ENCODE results near the gene NIPBL. TPM values are rescaled to one million over a fixed set of nuclear protein-coding genes. Genes with fewer than 3 reads are reported as not detected.

The NIPBL gene
- total and polyA plus RNA-seq, 2 experiments from 2014 or later = 18.5 to 35.0 TPM

DNA sequence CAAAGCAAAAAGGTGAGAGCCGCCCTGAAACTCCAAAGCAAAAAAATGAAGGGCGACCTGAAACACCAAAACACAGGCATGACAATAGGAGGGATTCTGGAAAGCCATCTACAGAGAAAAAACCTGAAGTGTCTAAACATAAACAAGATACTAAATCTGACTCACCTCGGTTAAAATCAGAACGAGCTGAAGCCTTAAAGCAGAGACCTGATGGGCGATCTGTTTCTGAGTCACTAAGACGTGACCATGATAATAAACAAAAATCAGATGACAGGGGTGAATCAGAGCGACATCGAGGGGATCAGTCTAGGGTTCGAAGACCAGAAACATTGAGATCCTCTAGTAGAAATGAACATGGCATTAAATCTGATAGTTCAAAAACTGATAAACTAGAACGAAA is 108.8 kb downstream of the NIPBL start:
- WGBS (ENCODE audit: low lambda C conversion rate, missing lambda C conversion rate) = 92% methylated on average over 10 of the region's 10 CpGs
- no peaks in the 10 kb centered on the region for H3K4me1 ChIP-seq (ENCODE audit: insufficient read depth)
- peaks cover 69% of the 10 kb centered on the region for H3K79me2 ChIP-seq
- H2AFZ ChIP-seq = no peak overlapping the region
- TF ChIP-seq EZH2phosphoT487 (IDR thresholded peaks at IDR 0.05; ENCODE audit: low read depth, severe bottlenecking, unreplicated experiment) (no peak), EZH2 (IDR thresholded peaks at IDR 0.05; ENCODE audit: borderline replicate concordance) (no peak)
- TF ChIP-seq, protein P1, sequence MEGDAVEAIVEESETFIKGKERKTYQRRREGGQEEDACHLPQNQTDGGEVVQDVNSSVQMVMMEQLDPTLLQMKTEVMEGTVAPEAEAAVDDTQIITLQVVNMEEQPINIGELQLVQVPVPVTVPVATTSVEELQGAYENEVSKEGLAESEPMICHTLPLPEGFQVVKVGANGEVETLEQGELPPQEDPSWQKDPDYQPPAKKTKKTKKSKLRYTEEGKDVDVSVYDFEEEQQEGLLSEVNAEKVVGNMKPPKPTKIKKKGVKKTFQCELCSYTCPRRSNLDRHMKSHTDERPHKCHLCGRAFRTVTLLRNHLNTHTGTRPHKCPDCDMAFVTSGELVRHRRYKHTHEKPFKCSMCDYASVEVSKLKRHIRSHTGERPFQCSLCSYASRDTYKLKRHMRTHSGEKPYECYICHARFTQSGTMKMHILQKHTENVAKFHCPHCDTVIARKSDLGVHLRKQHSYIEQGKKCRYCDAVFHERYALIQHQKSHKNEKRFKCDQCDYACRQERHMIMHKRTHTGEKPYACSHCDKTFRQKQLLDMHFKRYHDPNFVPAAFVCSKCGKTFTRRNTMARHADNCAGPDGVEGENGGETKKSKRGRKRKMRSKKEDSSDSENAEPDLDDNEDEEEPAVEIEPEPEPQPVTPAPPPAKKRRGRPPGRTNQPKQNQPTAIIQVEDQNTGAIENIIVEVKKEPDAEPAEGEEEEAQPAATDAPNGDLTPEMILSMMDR (IDR thresholded peaks at IDR 0.05; ENCODE audit: poor library complexity) = no peak
- H3K27me3 ChIP-seq = no peaks in the 10 kb centered on the region
- no peak overlapping the region for H3K27ac ChIP-seq
- no peaks in the 10 kb centered on the region for H3K9me3 ChIP-seq (ENCODE audit: low read depth)
- no peaks in the 10 kb centered on the region for H3K36me3 ChIP-seq (replicated peaks; ENCODE audit: insufficient read depth, low read depth)
- no peak for DNase-seq (ENCODE audit: low spot score)
- no peaks in the 10 kb centered on the region for H3K9me2 ChIP-seq (replicated peaks; ENCODE audit: insufficient read depth)
- peaks cover 5% of the 10 kb centered on the region for H4K20me1 ChIP-seq (ENCODE audit: insufficient read depth, poor library complexity, severe bottlenecking)
- no peak overlapping the region for H3K4me2 ChIP-seq
- H3K4me3 ChIP-seq = no peak overlapping the region

DNA sequence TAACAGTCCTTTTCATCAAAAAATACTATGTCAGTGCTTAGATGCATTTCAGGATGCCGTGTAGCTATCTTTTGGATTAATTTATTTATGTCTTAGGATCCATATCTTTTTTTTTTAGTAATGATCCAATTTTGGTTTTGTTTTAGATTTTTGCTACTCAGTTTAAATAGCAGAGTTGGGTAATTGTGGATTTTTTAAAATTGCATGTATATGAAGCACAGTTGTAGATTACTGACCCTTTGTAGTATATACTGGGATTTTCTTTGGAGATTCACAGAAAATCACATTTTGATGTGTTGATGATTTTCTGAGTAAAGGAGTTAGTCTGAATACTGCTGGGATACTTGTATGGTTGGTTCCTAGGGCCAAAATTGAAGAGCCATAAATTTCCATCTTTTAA is 111.8 kb downstream of the NIPBL start:
- Histone ChIP-seq H3K36me3 (replicated peaks; ENCODE audit: insufficient read depth, low read depth) (no peaks in the 10 kb centered on the region), H3K9me2 (replicated peaks; ENCODE audit: insufficient read depth) (no peaks in the 10 kb centered on the region), H3K4me3 (no peak overlapping the region), H2AFZ (no peak overlapping the region), H3K4me1 (ENCODE audit: insufficient read depth) (no peaks in the 10 kb centered on the region), H3K4me2 (no peak overlapping the region), H4K20me1 (ENCODE audit: insufficient read depth, poor library complexity, severe bottlenecking) (peaks cover 5% of the 10 kb centered on the region), H3K27ac (no peak overlapping the region), H3K79me2 (peaks cover 55% of the 10 kb centered on the region), H3K27me3 (no peaks in the 10 kb centered on the region), H3K9me3 (ENCODE audit: low read depth) (no peaks in the 10 kb centered on the region)
- WGBS (ENCODE audit: low lambda C conversion rate, missing lambda C conversion rate) = 91% methylated on average over 1 of the region's 1 CpG
- TF ChIP-seq, protein P1 (IDR thresholded peaks at IDR 0.05; ENCODE audit: poor library complexity) = no peak
- TF ChIP-seq EZH2phosphoT487 (IDR thresholded peaks at IDR 0.05; ENCODE audit: low read depth, severe bottlenecking, unreplicated experiment) = no peak
- no peak for TF ChIP-seq EZH2 (IDR thresholded peaks at IDR 0.05; ENCODE audit: borderline replicate concordance)
- no peak for DNase-seq (ENCODE audit: low spot score)

DNA sequence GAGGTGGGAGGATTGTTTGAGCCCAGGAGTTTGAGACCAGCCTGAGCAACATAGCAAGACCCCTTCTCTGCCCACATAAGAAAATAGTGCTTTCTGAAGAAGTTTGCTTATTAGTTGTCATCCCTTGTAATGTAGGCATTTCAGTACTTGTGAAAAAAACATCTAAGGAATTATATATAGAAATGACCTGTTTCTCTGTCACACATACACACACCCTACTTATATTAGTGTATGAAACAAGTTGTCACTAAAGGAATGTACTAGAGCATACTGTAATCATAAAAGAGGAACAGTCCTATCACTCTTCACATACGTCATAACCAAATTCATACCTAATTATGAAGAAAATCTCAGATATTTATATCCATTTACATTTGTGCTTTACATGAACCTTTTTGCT is 122.0 kb downstream of the NIPBL start:
- Histone ChIP-seq H3K36me3 (replicated peaks; ENCODE audit: insufficient read depth, low read depth) (peaks cover 7% of the 10 kb centered on the region), H2AFZ (no peak overlapping the region), H3K79me2 (peaks cover 13% of the 10 kb centered on the region), H3K9me2 (replicated peaks; ENCODE audit: insufficient read depth) (no peaks in the 10 kb centered on the region), H3K4me1 (ENCODE audit: insufficient read depth) (peaks cover 3% of the 10 kb centered on the region), H3K9me3 (ENCODE audit: low read depth) (no peaks in the 10 kb centered on the region), H3K4me2 (no peak overlapping the region), H4K20me1 (ENCODE audit: insufficient read depth, poor library complexity, severe bottlenecking) (no peaks in the 10 kb centered on the region), H3K27ac (no peak overlapping the region), H3K27me3 (no peaks in the 10 kb centered on the region), H3K4me3 (no peak overlapping the region)
- no peak for TF ChIP-seq EZH2 (IDR thresholded peaks at IDR 0.05; ENCODE audit: borderline replicate concordance)
- no peak for TF ChIP-seq EZH2phosphoT487 (IDR thresholded peaks at IDR 0.05; ENCODE audit: low read depth, severe bottlenecking, unreplicated experiment)
- DNase-seq (ENCODE audit: low spot score) = no peak
- WGBS (ENCODE audit: low lambda C conversion rate, missing lambda C conversion rate) = 97% methylated on average over 1 of the region's 1 CpG

DNA sequence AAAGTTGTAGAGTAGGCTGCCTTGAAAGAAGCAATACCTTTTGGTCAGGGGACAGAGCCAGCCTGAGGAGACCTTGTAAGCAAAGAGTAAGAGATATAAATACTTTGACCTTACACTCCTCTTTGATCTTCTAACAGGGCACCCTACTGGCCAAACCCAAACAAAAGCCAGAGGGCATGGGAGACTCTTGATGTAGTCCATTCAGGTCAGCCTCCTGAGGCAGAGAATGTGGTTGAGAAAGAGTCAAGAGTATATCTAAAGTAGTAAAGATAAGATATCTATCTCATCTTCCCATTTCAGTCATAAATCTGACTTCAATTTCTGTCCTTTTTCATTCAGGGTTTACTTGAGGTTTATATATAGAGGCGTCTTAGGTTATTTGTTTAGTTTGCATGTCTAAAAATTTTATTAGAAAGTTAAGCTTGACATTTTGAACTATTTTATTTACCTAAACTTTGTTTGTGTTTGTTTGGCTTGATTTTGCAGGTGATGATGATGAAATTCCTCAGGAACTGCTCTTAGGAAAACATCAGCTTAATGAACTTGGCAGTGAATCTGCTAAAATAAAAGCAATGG is 125.7 kb downstream of the NIPBL start:
- Histone ChIP-seq H3K4me1 (ENCODE audit: insufficient read depth) (peaks cover 3% of the 10 kb centered on the region), H3K9me3 (ENCODE audit: low read depth) (no peaks in the 10 kb centered on the region), H3K9me2 (replicated peaks; ENCODE audit: insufficient read depth) (no peaks in the 10 kb centered on the region), H3K4me3 (no peak overlapping the region), H2AFZ (no peak overlapping the region), H3K36me3 (replicated peaks; ENCODE audit: insufficient read depth, low read depth) (peaks cover 7% of the 10 kb centered on the region), H3K79me2 (no peaks in the 10 kb centered on the region), H3K27ac (no peak overlapping the region), H4K20me1 (ENCODE audit: insufficient read depth, poor library complexity, severe bottlenecking) (no peaks in the 10 kb centered on the region), H3K27me3 (no peaks in the 10 kb centered on the region), H3K4me2 (no peak overlapping the region)
- 55% methylated on average over 1 of the region's 1 CpG for WGBS (ENCODE audit: low lambda C conversion rate, missing lambda C conversion rate)
- TF ChIP-seq, protein P1 (IDR thresholded peaks at IDR 0.05; ENCODE audit: poor library complexity) = no peak
- TF ChIP-seq EZH2 (IDR thresholded peaks at IDR 0.05; ENCODE audit: borderline replicate concordance) = no peak
- peak; percentile 3 for DNase-seq (ENCODE audit: low spot score)

Measured in hepatocyte (in vitro differentiated cells).